Activated CD4-positive, alpha-beta T cell treated with anti-CD3 and anti-CD28 coated beads, Interleukin-2, Interleukin-4, amounts not matched to agents 100 ng/mL and 50 ng/mL, durations not matched to agents 16 hours and 8 hours (primary cell): ENCODE results near the gene PEX26.
"Not testable (repeated sequence)": the region's sequence is repeated elsewhere in the genome, so short reads cannot be mapped to it uniquely, and the experiment has no call there.

Source experiments
- DNase-seq: peaks from one replicate; pipeline ENCODE4 v3.0.0-alpha.2; 2020; ENCODE audit warnings: low spot score

Gene PEX26

DNA sequence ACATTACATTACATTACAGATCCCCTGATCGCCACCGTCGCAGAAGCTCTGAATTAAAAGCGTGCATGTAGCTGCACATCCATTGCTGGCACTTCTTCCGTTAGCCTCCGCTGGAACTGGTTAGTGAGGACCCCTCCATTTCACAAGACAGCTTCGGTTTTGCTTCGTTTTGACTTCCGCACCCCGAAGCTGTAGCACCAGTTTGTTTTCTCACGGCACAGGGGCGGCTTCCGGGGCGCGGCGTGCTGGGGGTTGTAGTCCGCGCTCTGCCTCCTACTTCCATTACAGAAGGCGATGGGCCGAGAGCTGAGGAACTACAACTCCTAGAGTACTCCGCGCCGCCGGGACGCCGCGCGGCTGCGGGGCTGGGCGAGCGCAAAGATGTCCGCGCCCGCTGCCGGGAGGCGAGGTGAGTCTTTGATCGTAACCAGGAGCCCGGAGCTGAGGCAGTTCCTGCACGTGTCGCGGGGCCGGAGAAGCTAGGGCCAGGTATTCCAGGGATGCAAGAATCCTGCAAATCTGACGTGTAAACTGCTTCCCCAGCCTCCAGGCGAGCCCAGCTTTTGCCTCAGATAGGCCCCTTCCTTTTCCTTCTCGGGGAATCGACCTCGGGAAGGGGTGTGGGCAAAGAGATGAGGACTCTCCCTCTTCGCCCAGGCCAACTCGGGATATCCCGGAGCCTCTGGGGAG is at the start of gene PEX26:
Gene PEX26, plus strand, starts transcription at position 352 of the 690 bp plus-strand sequence. CDS start 387 bp downstream, outside the sequence.
- peak; percentile 96 for DNase-seq

GRCh38 chr22:18028817-18029527 is 48.8 kb upstream of the PEX26 start:
- no peak for DNase-seq

DNA sequence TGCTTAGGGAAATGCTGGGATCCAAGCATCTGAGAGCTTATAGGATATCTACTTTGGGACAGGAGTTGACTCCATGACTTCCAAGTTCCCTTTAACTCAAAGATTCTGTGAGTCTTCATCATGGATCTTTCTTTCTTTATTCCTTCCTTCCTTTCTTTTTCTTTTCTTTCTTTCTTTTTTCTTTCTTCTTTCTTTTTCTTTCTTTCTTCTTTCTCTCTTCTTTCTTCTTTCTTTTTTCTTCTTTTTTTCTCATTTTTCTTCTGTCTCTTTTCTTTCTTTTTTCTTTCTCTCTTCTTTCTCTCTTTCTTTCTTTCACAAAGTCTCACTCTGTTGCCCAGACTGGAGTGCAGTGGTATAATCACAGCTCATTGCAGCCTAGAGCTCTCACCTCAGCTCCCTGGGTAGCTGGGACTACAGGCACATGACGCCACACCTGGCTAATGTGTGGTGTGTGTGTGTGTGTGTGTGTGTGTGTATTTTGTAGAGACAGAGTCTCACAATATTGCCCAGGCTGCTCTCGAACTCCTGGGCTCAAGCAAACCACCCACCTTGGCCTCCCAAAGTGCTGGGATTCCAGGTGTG is 48.0 kb upstream of the PEX26 start:
- no peak for DNase-seq

DNA sequence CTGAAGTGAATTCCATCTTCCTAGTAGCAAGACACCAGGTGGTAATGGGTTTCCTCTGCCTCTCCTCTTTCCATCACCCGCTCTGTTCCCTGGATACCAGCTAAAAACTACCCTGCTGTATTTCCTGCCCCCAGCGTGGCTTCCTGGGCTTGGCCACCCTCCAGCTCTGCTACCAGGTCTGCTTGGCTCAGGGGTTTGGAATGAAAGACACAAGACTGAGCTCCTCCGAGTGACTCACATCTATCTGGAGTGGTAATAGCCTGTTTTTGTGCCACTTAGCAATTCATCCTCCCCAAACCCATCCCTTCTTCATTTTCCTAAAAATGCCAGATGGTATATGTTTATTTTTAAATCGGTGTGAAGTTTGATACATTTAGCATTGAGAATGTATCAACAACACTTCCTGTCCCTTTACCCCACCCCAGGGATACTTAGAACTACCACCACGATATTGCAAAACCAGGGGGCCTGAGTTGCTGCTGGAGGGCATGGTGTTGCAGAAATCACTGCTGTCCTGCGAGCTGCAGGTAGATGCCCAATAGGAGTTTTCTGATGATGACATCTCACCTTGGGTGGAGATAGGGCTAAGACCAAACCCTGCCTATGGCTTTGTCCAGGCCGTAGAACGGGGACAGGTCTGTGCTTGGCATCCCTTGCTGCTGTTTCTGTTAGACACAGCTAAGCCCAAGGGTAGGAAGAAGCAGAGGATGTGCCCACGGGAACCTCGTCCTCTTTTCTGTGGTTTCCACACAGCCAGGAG is 45.9 kb upstream of the PEX26 start:
- DNase-seq = no peak

DNA sequence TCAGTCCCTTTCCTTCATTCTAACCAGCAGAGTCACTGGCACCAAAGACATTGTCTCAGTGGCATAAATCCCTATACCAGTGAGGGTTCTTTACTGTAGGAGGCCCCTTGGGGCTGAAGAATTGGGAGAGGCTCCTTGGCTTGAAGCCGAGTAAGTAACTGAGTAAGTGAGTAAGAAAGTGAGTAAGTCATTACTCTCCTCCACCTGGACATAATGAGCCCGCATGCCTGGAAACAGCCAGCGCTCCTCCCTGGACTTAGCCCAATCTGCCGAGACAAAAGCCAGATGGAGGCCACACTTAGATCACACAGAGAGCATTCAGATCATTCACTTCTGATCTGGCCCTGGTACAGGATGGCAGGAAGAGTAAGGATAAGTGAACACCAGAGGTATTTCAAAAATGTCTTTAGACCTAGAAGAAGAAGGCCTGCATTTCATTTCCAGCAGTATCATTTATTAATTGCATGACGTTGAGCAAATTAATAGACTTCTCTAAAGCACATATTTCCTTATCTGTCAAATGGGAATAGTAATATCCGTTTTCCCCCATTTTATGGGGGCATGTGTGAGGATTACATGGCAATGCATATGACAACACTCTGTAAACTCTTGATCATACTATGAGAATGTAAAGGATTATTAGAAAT is 45.2 kb upstream of the PEX26 start:
- no peak for DNase-seq

GRCh38 chr22:18033204-18033998 is 44.4 kb upstream of the PEX26 start:
- no peak for DNase-seq

GRCh38 chr22:18034076-18034475 is 43.7 kb upstream of the PEX26 start:
- no peak for DNase-seq

GRCh38 chr22:18035751-18036150 is 42.0 kb upstream of the PEX26 start:
- no peak for DNase-seq

DNA sequence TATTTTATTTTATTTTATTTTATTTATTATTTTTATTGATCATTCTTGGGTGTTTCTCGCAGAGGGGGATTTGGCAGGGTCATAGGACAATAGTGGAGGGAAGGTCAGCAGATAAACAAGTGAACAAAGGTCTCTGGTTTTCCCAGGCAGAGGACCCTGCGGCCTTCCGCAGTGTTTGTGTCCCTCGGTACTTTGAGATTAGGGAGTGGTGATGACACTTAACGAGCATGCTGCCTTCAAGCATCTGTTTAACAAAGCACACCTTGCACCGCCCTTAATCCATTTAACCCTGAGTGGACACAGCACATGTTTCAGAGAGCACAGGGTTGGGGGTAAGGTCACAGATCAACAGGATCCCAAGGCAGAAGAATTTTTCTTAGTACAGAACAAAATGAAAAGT is 36.9 kb upstream of the PEX26 start:
- not testable (repeated sequence) for DNase-seq

DNA sequence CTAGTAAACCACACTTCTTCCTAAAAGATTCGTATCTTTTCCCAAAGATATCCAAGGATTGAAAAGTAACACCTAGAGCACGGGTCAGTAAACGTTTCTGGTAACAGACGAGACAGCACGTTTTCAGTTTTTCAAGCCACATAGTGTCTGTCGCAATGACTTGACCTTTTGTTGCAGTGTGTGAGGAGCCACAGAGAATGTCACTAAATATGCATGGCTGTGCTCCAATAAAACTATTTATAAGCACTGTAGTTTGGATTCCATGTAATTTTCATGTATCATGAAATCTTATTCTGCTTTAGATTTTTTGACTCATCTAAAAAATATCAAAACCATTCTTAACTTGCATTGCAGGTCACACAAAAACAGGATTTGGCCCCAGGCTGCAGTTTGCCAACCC is 35.1 kb upstream of the PEX26 start:
- DNase-seq = no peak

- DNase-seq = no peak
These were observed 33.1 kb upstream of the PEX26 start for GRCh38 chr22:18044548-18045271.

GRCh38 chr22:18045794-18046193 is 32.0 kb upstream of the PEX26 start:
- DNase-seq = no peak

DNA sequence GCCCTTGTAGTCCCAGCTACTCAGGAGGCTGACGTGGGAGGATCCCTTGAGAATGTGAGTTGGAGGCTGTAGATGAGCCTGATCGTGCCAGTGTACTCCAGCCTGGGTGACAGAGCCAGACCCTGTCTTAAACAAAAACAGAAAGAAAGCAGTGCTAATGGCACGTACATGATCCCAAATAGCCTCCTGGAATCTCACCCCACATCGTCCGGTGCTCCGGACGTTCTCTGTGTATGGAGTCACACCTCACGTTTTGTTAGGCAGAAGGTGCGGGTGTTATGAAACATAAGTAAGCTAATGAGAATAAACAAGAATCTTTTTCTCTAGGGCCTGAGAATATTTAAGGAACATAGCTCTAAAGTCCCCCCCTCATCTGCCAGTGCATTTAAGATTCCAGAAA is 29.7 kb upstream of the PEX26 start:
- DNase-seq = no peak

DNA sequence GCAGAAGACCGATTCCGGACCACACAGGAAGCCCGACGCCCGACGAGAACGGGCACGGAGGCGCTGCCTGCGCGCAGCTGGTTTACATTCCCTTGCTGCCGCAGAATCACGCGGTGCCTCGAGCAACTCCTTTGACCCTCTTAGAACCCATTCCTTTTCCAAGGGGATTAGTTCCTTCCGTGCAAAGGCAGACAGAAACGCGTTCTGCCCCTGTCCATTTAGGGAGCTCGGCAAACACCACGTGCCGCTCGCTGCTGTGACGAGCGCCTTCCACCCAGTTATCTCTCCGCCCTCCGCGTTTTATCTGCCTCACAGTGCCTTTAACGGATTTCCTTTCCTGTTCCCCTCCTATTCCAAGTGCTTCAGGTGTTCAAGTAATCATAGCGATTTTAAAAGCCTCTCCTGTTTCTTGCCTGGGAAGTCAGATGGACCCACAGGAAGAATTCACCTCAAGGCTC is 29.3 kb upstream of the PEX26 start:
- no peak for DNase-seq

DNA sequence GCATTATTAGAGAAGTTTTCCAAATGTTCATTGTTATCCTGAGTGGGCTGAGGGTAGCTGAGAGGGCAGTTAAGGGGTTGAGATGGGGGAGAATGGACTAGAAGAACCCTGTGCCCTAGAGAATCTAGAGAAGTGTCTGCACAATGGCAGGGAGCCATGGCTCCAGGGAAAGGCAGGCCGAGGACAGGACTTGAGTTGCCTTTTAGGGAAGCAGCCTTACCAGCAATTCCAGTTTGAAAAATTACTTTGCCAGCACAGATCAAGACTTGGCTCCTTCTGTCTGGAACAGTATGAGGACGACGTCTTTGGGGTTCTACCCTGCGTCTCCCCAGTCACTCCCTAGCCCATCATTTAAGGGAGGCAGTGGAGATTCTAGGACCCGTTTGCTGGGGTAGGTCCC is 27.7 kb upstream of the PEX26 start:
- no peak for DNase-seq

- not testable (repeated sequence) for DNase-seq
These were observed 26.7 kb upstream of the PEX26 start for GRCh38 chr22:18051113-18051512.

GRCh38 chr22:18053216-18053946 is 24.4 kb upstream of the PEX26 start:
- DNase-seq = not testable (repeated sequence)

- DNase-seq = no peak
These were observed 22.1 kb upstream of the PEX26 start for GRCh38 chr22:18055619-18056160.

- no peak for DNase-seq
These were observed 21.6 kb upstream of the PEX26 start for GRCh38 chr22:18056161-18056666.
